Cardiac muscle cell (in vitro differentiated cells and primary cell): ENCODE measurements around the gene GLCCI1. TPM values are rescaled to one million over a fixed set of nuclear protein-coding genes. Genes with fewer than 3 reads are reported as not detected.
A peak's percentile ranks its signal among the peaks of the same experiment; 100 is the strongest.

ENCODE experiments used
- DNase-seq, 2 donors: peaks; one replicate each; pipeline versions ENCODE4 v3.0.0 to v3.0.0-alpha.2; 2010 to 2017; ENCODE audit warnings: low read depth in 1 of 2, low spot score in 1 of 2
- H3K27ac ChIP-seq: fragments of 200-600 bp; sonication (generic); 2 replicates; pipeline ENCODE4 v1.5.1; 2016
- H3K27me3 ChIP-seq: fragments of 200-600 bp; sonication (generic); 2 replicates; pipeline ENCODE4 v1.6.0; 2016; ENCODE audit warnings: control low read depth
- H3K36me3 ChIP-seq: fragments of 200-600 bp; sonication (generic); 2 replicates; pipeline ENCODE4 v1.5.1; 2016; ENCODE audit warnings: control low read depth
- H3K4me1 ChIP-seq: fragments of 200-600 bp; sonication (generic); 2 replicates; pipeline ENCODE4 v1.8.1; 2017; ENCODE audit warnings: low read depth, mild to moderate bottlenecking, mixed run types
- H3K4me3 ChIP-seq: fragments of 200-600 bp; sonication (generic); 2 replicates; pipeline ENCODE4 v1.5.1; 2016; ENCODE audit warnings: mild to moderate bottlenecking
- H3K9me3 ChIP-seq: fragments of 200-600 bp; sonication (generic); 2 replicates; pipeline ENCODE4 v1.5.1; 2017; ENCODE audit warnings: low read depth, mild to moderate bottlenecking, control low read depth
- CTCF ChIP-seq: IDR thresholded peaks from 2 replicates; pipeline ENCODE4 v1.5.1; 2012; ENCODE audit warnings: low read depth, mild to moderate bottlenecking, low read length
- polyA plus RNA-seq: library from polyadenylated mRNA; unstranded; fragments of >200 nt; fragmentation: Nextera tagmentation; extraction: Ambion mirVana; gene quantifications from 2 replicates; pipeline ENCODE4 v1.2.1, GENCODE V29; 2016
- total RNA-seq: library from RNA; depleted of rRNA; stranded (reverse); fragments of >200 nt; gene quantifications from 2 replicates; pipeline ENCODE4 v1.2.3, GENCODE V29; 2016

Gene GLCCI1
- total and polyA plus RNA-seq, 2 experiments from 2014 or later, result 8.6 to 16.4 TPM

- no peak for DNase-seq
- Histone ChIP-seq H3K4me3 (no peak overlapping the region), H3K36me3 (no peaks in the 10 kb centered on the region)
These were observed 147.2 kb downstream of the GLCCI1 start for GRCh38 chr7:8115547-8116402.

GRCh38 chr7:8117195-8117594 lies 148.6 kb downstream of the GLCCI1 start:
- Histone ChIP-seq H3K27me3 (no peaks in the 10 kb centered on the region), H3K27ac (no peak overlapping the region), H3K4me3 (no peak overlapping the region), H3K36me3 (no peaks in the 10 kb centered on the region), H3K4me1 (no peaks in the 10 kb centered on the region), H3K9me3 (no peaks in the 10 kb centered on the region)
- DNase-seq, result peak in 1 of 2 donors; percentile 5
- no peak for TF ChIP-seq CTCF

More at GRCh38 chr7:8115547-8116402, 147.2 kb downstream of the GLCCI1 start:
- Histone ChIP-seq H3K27me3 (no peaks in the 10 kb centered on the region), H3K4me1 (no peaks in the 10 kb centered on the region), H3K27ac (no peak overlapping the region), H3K9me3 (no peaks in the 10 kb centered on the region)
- TF ChIP-seq CTCF, result no peak

GRCh38 chr7:8119262-8119661 lies 150.7 kb downstream of the GLCCI1 start:
- Histone ChIP-seq H3K27me3 (no peaks in the 10 kb centered on the region), H3K27ac (no peak overlapping the region), H3K4me3 (no peak overlapping the region), H3K9me3 (no peaks in the 10 kb centered on the region), H3K4me1 (no peaks in the 10 kb centered on the region), H3K36me3 (no peaks in the 10 kb centered on the region)
- DNase-seq, result no peak
- TF ChIP-seq CTCF, result no peak

GRCh38 chr7:8120390-8121058 lies 151.9 kb downstream of the GLCCI1 start:
- Histone ChIP-seq H3K36me3 (no peaks in the 10 kb centered on the region), H3K27me3 (peaks cover 3% of the 10 kb centered on the region), H3K9me3 (no peaks in the 10 kb centered on the region), H3K4me3 (no peak overlapping the region), H3K4me1 (no peaks in the 10 kb centered on the region), H3K27ac (no peak overlapping the region)
- no peak for TF ChIP-seq CTCF
- DNase-seq, result no peak

- no peak overlapping the region for H3K27ac ChIP-seq
- DNase-seq, result no peak
- H3K4me3 ChIP-seq, result no peak overlapping the region
- no peak for TF ChIP-seq CTCF
- peaks cover 3% of the 10 kb centered on the region for H3K27me3 ChIP-seq
- no peaks in the 10 kb centered on the region for H3K9me3 ChIP-seq
- H3K36me3 ChIP-seq, result no peaks in the 10 kb centered on the region
- no peaks in the 10 kb centered on the region for H3K4me1 ChIP-seq
These were observed 152.6 kb downstream of the GLCCI1 start for GRCh38 chr7:8121243-8121642.
